B cell (primary cell): ENCODE results near the gene FGD4. TPM values are rescaled to one million over a fixed set of nuclear protein-coding genes. Genes with fewer than 3 reads are reported as not detected.

ENCODE experiments used
- ATAC-seq: fragments of 200-7000 bp; cut with Tn5 transposase; one replicate; pipeline ENCODE4 v1.10.0; 2021; ENCODE audit warnings: low read depth, mild to moderate bottlenecking, moderate number of reproducible peaks, moderate library complexity
- CTCF ChIA-PET: fragments of 350-600 bp; sonication (Branson Sonifier 250); formaldehyde crosslinking; loops from one replicate; lab custom pipeline; 2021; ENCODE audit warnings: antibody characterized with exemption, inconsistent platforms; lab: Charles Lee
- POLR2A ChIA-PET: fragments of 350-600 bp; sonication (Branson Sonifier 250); formaldehyde crosslinking; loops from one replicate; lab custom pipeline; 2021; ENCODE audit warnings: antibody characterized with exemption; lab: Charles Lee
- DNase-seq: peaks from one replicate; pipeline ENCODE4 v3.0.0; 2013
- H2AFZ ChIP-seq: 2 replicates; pipeline ENCODE4 v1.6.1; 2012; ENCODE audit warnings: mild to moderate bottlenecking, low read depth, low read length; ENCODE audit not compliant: insufficient read depth, poor library complexity, severe bottlenecking
- H3K27ac ChIP-seq, 2 donors: 1 replicate in 1 of 2; 2 replicates in 1 of 2; pipeline ENCODE4 v1.5.1; 2012 to 2013; ENCODE audit warnings: low read length in 2 of 2, mild to moderate bottlenecking in 2 of 2, moderate library complexity in 1 of 2
- H3K27me3 ChIP-seq, 4 experiments: fragments of 200-600 bp in 1 of 4; sonication (generic) in 1 of 4; replicated peaks in 1 of 4; 1 replicate in 2 of 4; 2 replicates in 2 of 4; pipeline versions ENCODE4 v1.6.1 to v1.7.0; 2013 to 2016; ENCODE audit warnings: low read length in 3 of 4, mild to moderate bottlenecking in 2 of 4, mixed read lengths in 1 of 4, moderate library complexity in 1 of 4; ENCODE audit not compliant: insufficient read depth in 4 of 4, control insufficient read depth in 3 of 4; ENCODE audit errors: control extremely low read depth in 1 of 4
- H3K36me3 ChIP-seq, 2 experiments: replicated peaks in 1 of 2; 1 replicate in 1 of 2; 2 replicates in 1 of 2; pipeline versions ENCODE4 v1.6.1 to v1.7.1; 2013; ENCODE audit warnings: low read length in 1 of 2; ENCODE audit not compliant: insufficient read depth in 2 of 2, control insufficient read depth in 1 of 2; ENCODE audit errors: control extremely low read depth in 1 of 2, extremely low read depth in 1 of 2
- H3K4me1 ChIP-seq, 2 donors: fragments of 200-600 bp in 1 of 2; sonication (generic) in 1 of 2; 1 replicate in 1 of 2; 2 replicates in 1 of 2; pipeline versions ENCODE4 v1.5.1 to v1.6.1; 2013 to 2017; ENCODE audit warnings: low read length in 2 of 2; ENCODE audit not compliant: control insufficient read depth in 2 of 2, insufficient read depth in 2 of 2
- H3K4me2 ChIP-seq: replicated peaks from 2 replicates; pipeline ENCODE3; 2012; ENCODE audit warnings: mild to moderate bottlenecking, low read depth, low read length; ENCODE audit not compliant: poor library complexity, severe bottlenecking
- H3K4me3 ChIP-seq, 5 experiments: fragments of 200-600 bp in 1 of 5; sonication (generic) in 1 of 5; 1 replicate in 3 of 5; 2 replicates in 2 of 5; pipeline versions ENCODE4 v1.5.1 to v1.7.0; 2011 to 2016; ENCODE audit warnings: low read length in 4 of 5, mild to moderate bottlenecking in 4 of 5, low read depth in 2 of 5, control low read depth in 1 of 5, moderate library complexity in 1 of 5; ENCODE audit not compliant: insufficient read depth in 1 of 5; ENCODE audit errors: control extremely low read depth in 1 of 5, extremely low read depth in 1 of 5
- H3K79me2 ChIP-seq: fragments of 200-600 bp; sonication (generic); one replicate; pipeline ENCODE4 v1.6.0; 2016; ENCODE audit warnings: low read length; ENCODE audit not compliant: control insufficient read depth, insufficient read depth
- H3K9ac ChIP-seq: fragments of 200-600 bp; sonication (generic); 2 replicates; pipeline ENCODE4 v1.6.1; 2017; ENCODE audit warnings: mild to moderate bottlenecking, low read length, moderate library complexity
- H3K9me3 ChIP-seq, 3 donors: one replicate each; pipeline versions ENCODE4 v1.6.1 to v1.7.1; 2013; ENCODE audit warnings: low read length in 2 of 3; ENCODE audit not compliant: control insufficient read depth in 2 of 3, insufficient read depth in 1 of 3; ENCODE audit errors: control extremely low read depth in 1 of 3
- H4K20me1 ChIP-seq: 2 replicates; pipeline ENCODE4 v1.6.0; 2012; ENCODE audit warnings: mild to moderate bottlenecking, low read length; ENCODE audit not compliant: insufficient read depth, control insufficient read depth, poor library complexity, severe bottlenecking
- H3K27ac Mint-ChIP-seq: one replicate; pipeline ENCODE4 v1.8.0; 2021; ENCODE audit warnings: mixed read lengths
- H3K27me3 Mint-ChIP-seq: one replicate; pipeline ENCODE4 v1.8.0; 2021; ENCODE audit warnings: mixed read lengths
- H3K4me1 Mint-ChIP-seq: one replicate; pipeline ENCODE4 v1.8.0; 2021; ENCODE audit warnings: mixed read lengths
- H3K4me3 Mint-ChIP-seq: one replicate; pipeline ENCODE4 v1.8.0; 2021; ENCODE audit warnings: mixed read lengths
- H3K9me3 Mint-ChIP-seq: one replicate; pipeline ENCODE4 v1.8.0; 2022; ENCODE audit warnings: mixed read lengths; ENCODE audit not compliant: insufficient read depth
- CTCF ChIP-seq: fragments of 200-600 bp; IDR thresholded peaks from one replicate; pipeline ENCODE4 v1.8.0; 2022; ENCODE audit warnings: antibody characterized with exemption, mild to moderate bottlenecking
- EZH2 ChIP-seq: IDR thresholded peaks from 2 replicates; pipeline ENCODE4 v1.6.1; 2012; ENCODE audit warnings: borderline replicate concordance, low read depth, mild to moderate bottlenecking, moderate library complexity, low read length; ENCODE audit not compliant: insufficient read depth, poor library complexity, severe bottlenecking
- WGBS: methylation state at CpG from one replicate; pipeline ENCODE4 v1.1.5; 2013; ENCODE audit warnings: missing lambda C conversion rate; ENCODE audit not compliant: insufficient coverage; 5-methylcytosine and 5-hydroxymethylcytosine counted together
- intact Hi-C: fragments of 100-400 bp; cut with micrococcal nuclease; formaldehyde crosslinking; loops from one replicate; pipeline ENCODE4 v1.10.0; 2022
- polyA plus RNA-seq: library from polyadenylated mRNA; depleted of rRNA; stranded (reverse); fragments of >200 nt; gene quantifications from 2 replicates; pipeline ENCODE4 v1.2.3, GENCODE V29; 2012
- total RNA-seq, 2 donors: library from RNA; stranded (reverse); fragments of 120-200 nt in 1 of 2; gene quantifications; 1 replicate in 1 of 2; 2 replicates in 1 of 2; pipeline versions ENCODE4 v1.2.3 to v1.2.4, GENCODE V29; 2013 to 2022

Gene FGD4
- total and polyA plus RNA-seq, 2 donors (not counting 1 experiment from before 2014, with no cell fraction given) = 2.1 to 2.8 TPM

GRCh38 chr12:32508626-32509025 lies 109.3 kb downstream of the FGD4 start:
- H3K27me3 Mint-ChIP-seq = no peaks in the 10 kb centered on the region
- whole genome bisulfite sequencing = 100% methylated on average over 1 of the region's 3 CpGs

More at GRCh38 chr12:32508626-32509025, 109.3 kb downstream of the FGD4 start:
- Histone ChIP-seq H2AFZ (no peak overlapping the region), H3K9me3 (no peaks in the 10 kb centered on the region), H3K27ac (no peak overlapping the region), H3K79me2 (no peaks in the 10 kb centered on the region), H3K27me3 (no peaks in the 10 kb centered on the region), H3K4me3 (no peak overlapping the region), H3K9ac (no peak overlapping the region), H4K20me1 (no peaks in the 10 kb centered on the region), H3K36me3 (no peaks in the 10 kb centered on the region), H3K4me2 (no peak overlapping the region), H3K4me1 (no peaks in the 10 kb centered on the region)
- Mint-ChIP-seq H3K4me1 (peaks cover 2% of the 10 kb centered on the region), H3K4me3 (no peak overlapping the region), H3K9me3 (no peaks in the 10 kb centered on the region), H3K27ac (no peak overlapping the region)
- no peak for DNase-seq
- intact Hi-C loops = no loop called here
- no peak for ATAC-seq
- POLR2A ChIA-PET = no interaction called here
- CTCF ChIA-PET = no interaction called here
- no peak for TF ChIP-seq EZH2
- no peak for TF ChIP-seq CTCF
